Stimulated activated naive CD8-positive, alpha-beta T cell treated with anti-CD3 and anti-CD28 coated beads, Interleukin-15, amount 100 ng/mL, for 72 hours (primary cell): ENCODE results near the gene MON1B.
"Not testable (repeated sequence)": the region's sequence is repeated elsewhere in the genome, so short reads cannot be mapped to it uniquely, and the experiment has no call there.

Experiments used
- ATAC-seq: fragments of 150-1000 bp; cut with Tn5 transposase; 2 replicates; pipeline ENCODE4 v1.10.0; 2021; ENCODE audit warnings: mild to moderate bottlenecking, moderate library complexity
- DNase-seq, 2 donors: peaks; one replicate each; pipeline ENCODE4 v3.0.0; 2021 to 2022
- H3K27ac Mint-ChIP-seq, 2 donors: one replicate each; pipeline ENCODE4 v1.8.0; 2022; ENCODE audit warnings: mild to moderate bottlenecking in 2 of 2, mixed read lengths in 2 of 2, moderate library complexity in 2 of 2
- H3K27me3 Mint-ChIP-seq: one replicate; pipeline ENCODE4 v1.8.0; 2022; ENCODE audit warnings: mixed read lengths
- H3K4me1 Mint-ChIP-seq: one replicate; pipeline ENCODE4 v1.8.0; 2022; ENCODE audit warnings: mild to moderate bottlenecking, mixed read lengths
- H3K4me3 Mint-ChIP-seq, 2 donors: one replicate each; pipeline ENCODE4 v1.8.0; 2022; ENCODE audit warnings: mild to moderate bottlenecking in 2 of 2, mixed read lengths in 2 of 2, moderate library complexity in 1 of 2
- H3K9me3 Mint-ChIP-seq, 2 donors: one replicate each; pipeline ENCODE4 v1.8.0; 2022; ENCODE audit warnings: mixed read lengths in 2 of 2

The MON1B gene

GRCh38 chr16:77190478-77191258, at the start of gene MON1B:
TSS of gene MON1B (plus strand) at chr16:77191190. CDS start at chr16:77191486, 296 bp downstream.
- peak within 1 kb of the TSS; percentile 94 to 95 for H3K4me3 Mint-ChIP-seq
- H3K4me1 Mint-ChIP-seq = peaks cover 44% of the 10 kb centered on the region
- peak within 1 kb of the TSS; percentile 99 to 100 for H3K27ac Mint-ChIP-seq
- no peaks in the 10 kb centered on the region for H3K27me3 Mint-ChIP-seq
- peaks cover 9 to 10% of the 10 kb centered on the region in 2 donors for H3K9me3 Mint-ChIP-seq
- ATAC-seq (peak; percentile 97), DNase-seq (peak; percentile 92 to 95)

- Mint-ChIP-seq H3K9me3 (peaks cover 7 to 16% of the 10 kb centered on the region in 2 donors), H3K4me3 (no peak overlapping the region), H3K27me3 (peaks cover 17% of the 10 kb centered on the region), H3K4me1 (no peaks in the 10 kb centered on the region), H3K27ac (no peak overlapping the region)
- no peak for ATAC-seq
- no peak for DNase-seq
Observed at GRCh38 chr16:77143364-77143763, 47.6 kb upstream of the MON1B start.

- Mint-ChIP-seq H3K9me3 (peaks cover 7 to 15% of the 10 kb centered on the region in 2 donors), H3K4me1 (no peaks in the 10 kb centered on the region), H3K4me3 (no peak overlapping the region), H3K27ac (no peak overlapping the region), H3K27me3 (peaks cover 23% of the 10 kb centered on the region)
- ATAC-seq = no peak
- DNase-seq = no peak
Observed at GRCh38 chr16:77148121-77148520, 42.9 kb upstream of the MON1B start.

DNA sequence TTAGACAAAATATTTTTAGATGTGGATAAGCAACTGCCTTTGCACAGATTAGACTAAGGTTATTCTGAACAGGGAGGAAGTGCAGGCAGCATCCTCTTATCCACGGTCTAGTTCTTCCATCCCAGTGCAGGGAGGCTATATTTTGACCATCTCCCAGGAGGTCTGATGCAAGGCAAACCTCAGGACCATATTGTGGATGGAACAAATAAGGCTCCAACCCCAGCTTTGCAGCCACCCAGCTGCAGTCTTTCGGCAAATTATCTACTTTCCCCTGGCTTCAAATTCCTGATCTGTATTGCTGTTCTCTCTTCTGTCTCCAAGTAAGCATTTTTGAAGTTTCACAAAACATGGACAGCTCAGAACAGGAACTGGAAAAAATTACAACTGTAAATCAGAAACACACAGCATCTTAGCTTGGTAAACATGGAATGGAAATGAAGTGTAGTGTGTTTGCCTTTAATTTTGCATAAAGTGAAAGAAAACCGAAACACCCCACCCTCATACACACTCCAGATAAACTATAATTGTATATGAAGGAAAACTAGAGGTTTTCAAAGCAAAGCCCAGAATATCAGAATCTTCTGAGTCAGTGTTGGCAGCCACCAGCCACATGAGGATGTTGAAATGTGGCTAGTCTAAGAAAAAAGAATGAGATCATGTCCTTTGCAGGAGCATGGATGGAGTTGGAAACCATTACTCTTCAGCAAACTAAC, 33.5 kb upstream of the MON1B start:
- no peak overlapping the region for H3K4me3 Mint-ChIP-seq
- ATAC-seq = no peak
- H3K27me3 Mint-ChIP-seq = peaks cover 49% of the 10 kb centered on the region
- no peaks in the 10 kb centered on the region for H3K4me1 Mint-ChIP-seq
- H3K9me3 Mint-ChIP-seq = no peaks in the 10 kb centered on the region
- DNase-seq = no peak
- H3K27ac Mint-ChIP-seq = no peak overlapping the region

DNA sequence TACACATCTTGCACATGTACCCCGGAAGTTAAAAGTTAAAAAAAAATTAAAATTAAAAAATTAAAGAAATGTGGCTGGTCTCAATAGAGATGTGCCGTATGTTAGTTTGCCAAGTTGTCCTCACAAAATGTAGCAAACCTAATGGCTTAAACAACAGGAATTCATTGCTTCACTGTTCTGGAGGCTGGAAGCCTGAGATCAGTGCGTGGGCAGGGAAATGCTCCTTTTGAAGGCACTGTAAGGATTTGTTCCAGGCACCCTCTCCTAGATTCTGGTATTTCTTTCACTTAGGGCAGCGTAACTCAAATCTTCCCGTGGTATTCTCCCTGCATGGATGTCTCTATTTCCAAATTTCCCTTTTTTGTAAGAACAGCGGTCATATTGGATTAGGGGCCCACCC, 32.7 kb upstream of the MON1B start:
- no peak for DNase-seq
- H3K4me3 Mint-ChIP-seq = no peak overlapping the region
- H3K27ac Mint-ChIP-seq = no peak overlapping the region
- no peaks in the 10 kb centered on the region for H3K9me3 Mint-ChIP-seq
- H3K27me3 Mint-ChIP-seq = peaks cover 50% of the 10 kb centered on the region
- no peaks in the 10 kb centered on the region for H3K4me1 Mint-ChIP-seq
- ATAC-seq = no peak

- Mint-ChIP-seq H3K9me3 (no peaks in the 10 kb centered on the region), H3K27me3 (peaks cover 49% of the 10 kb centered on the region), H3K27ac (no peak overlapping the region), H3K4me3 (no peak overlapping the region), H3K4me1 (no peaks in the 10 kb centered on the region)
- no peak for DNase-seq
- no peak for ATAC-seq
Observed at GRCh38 chr16:77165006-77165405, 26.0 kb upstream of the MON1B start.

GRCh38 chr16:77165536-77166236, 25.3 kb upstream of the MON1B start:
- peaks cover 50% of the 10 kb centered on the region for H3K27me3 Mint-ChIP-seq
- DNase-seq, H3K4me1 Mint-ChIP-seq, H3K27ac Mint-ChIP-seq, H3K4me3 Mint-ChIP-seq, H3K9me3 Mint-ChIP-seq, ATAC-seq: not testable (repeated sequence)

DNA sequence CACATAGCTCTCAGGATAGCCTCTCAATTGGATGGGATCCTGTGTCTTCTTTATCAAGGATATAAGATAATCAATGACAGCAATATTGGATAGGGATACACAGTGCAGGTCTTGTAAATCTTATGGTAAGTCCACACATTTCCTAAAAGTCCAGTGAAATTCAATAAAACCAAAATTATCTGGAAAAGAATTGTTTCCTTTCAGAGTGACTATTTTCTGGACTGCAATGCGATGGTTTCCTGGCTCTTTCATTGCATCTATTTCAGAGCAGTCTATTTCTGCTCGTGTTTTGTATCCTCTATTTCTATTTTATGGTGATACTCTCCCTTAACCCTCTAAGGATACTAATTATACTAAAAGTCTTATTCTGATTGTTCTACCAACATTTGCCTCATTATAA, 24.3 kb upstream of the MON1B start:
- H3K27ac Mint-ChIP-seq = no peak overlapping the region
- no peak for ATAC-seq
- no peaks in the 10 kb centered on the region for H3K4me1 Mint-ChIP-seq
- no peak for DNase-seq
- peaks cover 51% of the 10 kb centered on the region for H3K27me3 Mint-ChIP-seq
- H3K9me3 Mint-ChIP-seq = no peaks in the 10 kb centered on the region
- H3K4me3 Mint-ChIP-seq = no peak overlapping the region

GRCh38 chr16:77168901-77169300, 22.1 kb upstream of the MON1B start:
- H3K9me3 Mint-ChIP-seq = no peaks in the 10 kb centered on the region
- DNase-seq (no peak), ATAC-seq (no peak)
- no peak overlapping the region for H3K27ac Mint-ChIP-seq
- H3K4me3 Mint-ChIP-seq = no peak overlapping the region
- H3K27me3 Mint-ChIP-seq = peaks cover 44% of the 10 kb centered on the region
- H3K4me1 Mint-ChIP-seq = no peaks in the 10 kb centered on the region

DNA sequence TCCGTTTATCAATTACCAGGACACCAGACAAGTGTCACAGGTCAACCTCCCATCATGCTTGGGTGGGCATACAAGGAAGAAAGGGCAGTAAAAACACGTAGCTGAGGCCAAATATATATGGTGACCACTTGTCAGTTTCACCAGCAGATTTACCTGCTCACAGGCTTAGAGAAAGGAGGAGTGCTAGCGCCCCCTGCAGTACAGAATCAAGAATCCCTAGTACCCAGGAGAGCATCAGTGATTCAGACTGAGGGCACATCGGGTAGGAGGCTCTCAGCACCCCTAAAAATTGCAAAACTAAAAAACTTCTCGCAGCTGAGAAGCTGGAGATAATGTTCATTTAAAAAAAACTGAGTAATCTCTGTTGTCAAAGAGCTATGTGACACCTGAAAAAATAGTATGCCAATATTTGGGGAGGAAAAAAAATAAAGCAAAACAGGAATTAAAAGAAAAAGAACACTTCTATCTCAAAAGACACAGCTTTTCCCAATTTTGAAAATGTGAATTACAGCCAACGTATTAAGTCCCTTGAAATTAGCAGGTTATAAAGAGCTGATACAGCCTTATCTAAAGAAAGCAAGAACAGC, 21.2 kb upstream of the MON1B start:
- ATAC-seq (peak; percentile 86), DNase-seq (peak; percentile 21 to 54)

DNA sequence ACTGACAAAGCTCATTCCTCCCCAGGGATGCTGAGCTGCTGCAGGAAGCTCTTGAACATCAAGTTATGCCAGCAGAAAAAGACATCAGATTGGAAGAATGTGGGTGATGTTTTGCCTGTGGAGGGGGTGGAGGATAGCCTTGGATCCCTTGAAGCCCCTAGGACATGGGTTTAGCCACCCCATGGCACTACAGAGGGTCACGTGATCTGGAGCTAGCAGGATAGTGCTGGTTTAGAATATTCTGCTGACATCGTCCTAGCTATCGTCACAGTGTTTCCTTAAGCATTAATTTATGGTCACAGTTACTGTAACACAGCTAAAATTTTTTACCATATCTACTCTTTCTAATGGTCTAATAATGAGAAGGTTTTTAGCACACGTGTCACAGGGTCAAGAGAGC, 20.2 kb upstream of the MON1B start:
- no peak for DNase-seq
- Mint-ChIP-seq H3K4me1 (no peaks in the 10 kb centered on the region), H3K27me3 (peaks cover 58% of the 10 kb centered on the region), H3K9me3 (no peaks in the 10 kb centered on the region), H3K4me3 (no peak overlapping the region), H3K27ac (no peak overlapping the region)
- ATAC-seq = no peak

More for the DNA sequence above, 21.2 kb upstream of the MON1B start:
- H3K4me1 Mint-ChIP-seq = no peaks in the 10 kb centered on the region
- H3K9me3 Mint-ChIP-seq = no peaks in the 10 kb centered on the region
- H3K27ac Mint-ChIP-seq = no peak overlapping the region
- H3K4me3 Mint-ChIP-seq = no peak overlapping the region
- H3K27me3 Mint-ChIP-seq = peaks cover 52% of the 10 kb centered on the region

DNA sequence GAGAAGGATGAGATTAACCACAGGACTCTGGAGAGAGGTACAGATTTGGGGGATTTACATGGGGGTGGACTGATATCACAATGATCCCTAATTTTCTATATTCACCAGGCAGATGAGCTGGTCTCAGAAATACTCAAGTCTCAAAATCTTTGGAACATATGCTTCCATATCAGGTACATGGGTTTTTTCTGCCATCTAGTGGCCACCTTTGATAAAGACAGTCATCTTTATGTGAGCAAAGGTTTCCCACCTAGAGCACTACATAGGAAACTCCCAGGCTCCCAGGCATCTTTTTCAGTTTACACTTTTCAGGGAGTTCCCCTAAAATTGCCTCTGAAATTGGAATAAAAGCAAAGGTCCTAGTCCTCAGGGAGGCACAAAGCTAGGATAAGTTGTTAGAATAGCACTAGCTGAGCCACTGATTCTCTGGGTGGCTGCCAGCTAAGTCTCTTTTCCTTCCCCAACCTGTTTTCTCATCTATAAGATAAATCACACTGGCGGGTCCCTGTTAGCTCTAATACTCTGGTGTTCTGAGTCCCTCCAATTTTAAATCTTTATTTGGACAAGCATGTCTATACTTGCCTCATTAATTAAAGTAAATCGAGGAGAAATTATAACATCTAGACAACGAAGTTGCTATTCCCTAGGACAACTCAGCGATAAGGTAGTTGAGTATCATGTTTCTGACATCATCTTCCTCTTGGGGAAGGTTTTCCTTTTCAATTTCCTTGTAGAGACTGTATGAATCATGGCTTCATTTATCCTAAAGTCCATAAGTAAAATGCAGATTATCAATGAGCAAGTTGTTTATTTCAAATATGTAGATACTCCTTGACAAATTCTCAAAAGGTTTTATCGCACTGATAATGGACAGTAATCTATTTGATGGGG, 19.0 kb upstream of the MON1B start:
- Mint-ChIP-seq H3K27me3 (peaks cover 55% of the 10 kb centered on the region), H3K27ac (no peak overlapping the region), H3K9me3 (no peaks in the 10 kb centered on the region), H3K4me1 (no peaks in the 10 kb centered on the region), H3K4me3 (no peak overlapping the region)
- DNase-seq = peak in 1 of 2 donors; percentile 31
- ATAC-seq = peak; percentile 42

GRCh38 chr16:77172951-77173350, 18.0 kb upstream of the MON1B start:
- H3K9me3 Mint-ChIP-seq = no peaks in the 10 kb centered on the region
- no peak for DNase-seq
- H3K27me3 Mint-ChIP-seq = peaks cover 45% of the 10 kb centered on the region
- no peak overlapping the region for H3K4me3 Mint-ChIP-seq
- no peaks in the 10 kb centered on the region for H3K4me1 Mint-ChIP-seq
- no peak overlapping the region for H3K27ac Mint-ChIP-seq
- no peak for ATAC-seq

- ATAC-seq (no peak), DNase-seq (no peak)
- H3K27me3 Mint-ChIP-seq = peaks cover 11% of the 10 kb centered on the region
Observed at GRCh38 chr16:77183137-77183536, 7.9 kb upstream of the MON1B start.

GRCh38 chr16:77186298-77186697, 4.7 kb upstream of the MON1B start:
- not testable (repeated sequence) for H3K27me3 Mint-ChIP-seq, ATAC-seq

More at GRCh38 chr16:77183137-77183536, 7.9 kb upstream of the MON1B start:
- H3K4me1 Mint-ChIP-seq = no peaks in the 10 kb centered on the region
- H3K9me3 Mint-ChIP-seq = no peaks in the 10 kb centered on the region
- no peak overlapping the region for H3K4me3 Mint-ChIP-seq
- no peak overlapping the region for H3K27ac Mint-ChIP-seq

More at GRCh38 chr16:77186298-77186697, 4.7 kb upstream of the MON1B start:
- DNase-seq, H3K4me3 Mint-ChIP-seq, H3K9me3 Mint-ChIP-seq: not testable (repeated sequence)
- peaks cover 11% of the 10 kb centered on the region for H3K4me1 Mint-ChIP-seq
- H3K27ac Mint-ChIP-seq = peak overlapping the region in 1 of 2 donors; percentile 81
